Liver (tissue), 9 donors: ENCODE results near the gene SYDE2. TPM values are rescaled to one million over a fixed set of nuclear protein-coding genes. Genes with fewer than 3 reads are reported as not detected.

Source experiments
- DNase-seq: peaks from one replicate; pipeline ENCODE4 v3.0.0-alpha.2; 2017; ENCODE audit warnings: low spot score
- H3K27ac ChIP-seq, 2 donors: one replicate each; pipeline ENCODE4 v1.7.0; 2013; ENCODE audit warnings: inconsistent platforms in 2 of 2, low read length in 2 of 2, control low read depth in 1 of 2, low read depth in 1 of 2, mild to moderate bottlenecking in 1 of 2
- H3K27me3 ChIP-seq, 4 donors: one replicate each; pipeline versions ENCODE4 v1.6.1 to v1.7.0; 2013; ENCODE audit warnings: low read length in 3 of 4, inconsistent platforms in 1 of 4, mild to moderate bottlenecking in 1 of 4, moderate library complexity in 1 of 4; ENCODE audit not compliant: control insufficient read depth in 4 of 4, insufficient read depth in 4 of 4
- H3K36me3 ChIP-seq, 4 donors: one replicate each; pipeline versions ENCODE4 v1.6.1 to v1.7.0; 2013; ENCODE audit warnings: low read length in 3 of 4, mild to moderate bottlenecking in 3 of 4, low read depth in 1 of 4, moderate library complexity in 1 of 4; ENCODE audit not compliant: control insufficient read depth in 4 of 4, insufficient read depth in 3 of 4
- H3K4me1 ChIP-seq, 4 donors: one replicate each; pipeline versions ENCODE4 v1.6.1 to v1.7.0; 2013; ENCODE audit warnings: low read length in 3 of 4, mild to moderate bottlenecking in 3 of 4, moderate library complexity in 1 of 4; ENCODE audit not compliant: control insufficient read depth in 4 of 4, insufficient read depth in 4 of 4
- H3K4me3 ChIP-seq, 3 donors: one replicate each; pipeline versions ENCODE4 v1.6.1 to v1.7.0; 2013; ENCODE audit warnings: low read length in 3 of 3, control low read depth in 1 of 3, low read depth in 1 of 3, mild to moderate bottlenecking in 1 of 3
- H3K9ac ChIP-seq, 2 donors: one replicate each; pipeline ENCODE4 v1.7.0; 2013; ENCODE audit warnings: low read length in 2 of 2, mild to moderate bottlenecking in 2 of 2, moderate library complexity in 2 of 2, control low read depth in 1 of 2, low read depth in 1 of 2
- H3K9me3 ChIP-seq, 4 donors: one replicate each; pipeline versions ENCODE4 v1.6.1 to v1.7.0; 2013; ENCODE audit warnings: low read length in 3 of 4; ENCODE audit not compliant: control insufficient read depth in 4 of 4
- EGR1 ChIP-seq, 2 donors: IDR thresholded peaks; 2 replicates each; pipeline ENCODE4 v1.6.1; 2016 to 2018; ENCODE audit warnings: antibody characterized with exemption in 2 of 2, low read depth in 2 of 2
- FOXA1 ChIP-seq: IDR thresholded peaks from 2 replicates; pipeline ENCODE4 v1.6.1; 2016; ENCODE audit warnings: antibody characterized with exemption
- FOXA2 ChIP-seq: IDR thresholded peaks from 2 replicates; pipeline ENCODE4 v1.6.1; 2016; ENCODE audit warnings: antibody characterized with exemption
- GABPA ChIP-seq, 2 donors: IDR thresholded peaks in 1 of 2; conservative IDR thresholded peaks in 1 of 2; 2 replicates each; pipeline ENCODE4 v1.6.1; 2016; ENCODE audit warnings: antibody characterized with exemption in 2 of 2, mild to moderate bottlenecking in 1 of 2, moderate library complexity in 1 of 2
- HNF4A ChIP-seq, 2 donors: conservative IDR thresholded peaks; 2 replicates each; pipeline ENCODE4 v1.6.1; 2016; ENCODE audit warnings: antibody characterized with exemption in 2 of 2, mild to moderate bottlenecking in 2 of 2
- HNF4G ChIP-seq: IDR thresholded peaks from 2 replicates; pipeline ENCODE4 v1.6.1; 2016; ENCODE audit warnings: antibody characterized with exemption
- JUND ChIP-seq, 2 donors: IDR thresholded peaks; 2 replicates each; pipeline ENCODE4 v1.6.1; 2016; ENCODE audit warnings: antibody characterized with exemption in 2 of 2
- MAX ChIP-seq: IDR thresholded peaks from 2 replicates; pipeline ENCODE4 v1.6.1; 2016; ENCODE audit warnings: antibody characterized with exemption
- NR2F2 ChIP-seq: IDR thresholded peaks from 2 replicates; pipeline ENCODE4 v1.6.1; 2016; ENCODE audit warnings: antibody characterized with exemption
- RAD21 ChIP-seq, 2 donors: IDR thresholded peaks; 2 replicates each; pipeline ENCODE4 v1.6.1; 2016; ENCODE audit warnings: antibody characterized with exemption in 2 of 2, mild to moderate bottlenecking in 2 of 2
- RXRA ChIP-seq, 2 donors: IDR thresholded peaks; 2 replicates each; pipeline ENCODE4 v1.6.1; 2017 to 2018; ENCODE audit warnings: antibody characterized with exemption in 2 of 2, mild to moderate bottlenecking in 1 of 2
- SP1 ChIP-seq: IDR thresholded peaks from 2 replicates; pipeline ENCODE4 v1.6.1; 2018; ENCODE audit warnings: antibody characterized with exemption, mild to moderate bottlenecking
- TAF1 ChIP-seq: conservative IDR thresholded peaks from 2 replicates; pipeline ENCODE4 v1.6.1; 2016; ENCODE audit warnings: antibody characterized with exemption, mild to moderate bottlenecking
- YY1 ChIP-seq: IDR thresholded peaks from 2 replicates; pipeline ENCODE4 v1.6.1; 2016; ENCODE audit warnings: antibody characterized with exemption, mild to moderate bottlenecking
- ZBTB33 ChIP-seq: IDR thresholded peaks from 2 replicates; pipeline ENCODE4 v1.6.1; 2016; ENCODE audit warnings: antibody characterized with exemption
- WGBS: extraction: QIAGEN DNeasy Blood & Tissue Kit; methylation state at CpG from one replicate; pipeline ENCODE4 v1.1.7; 2013; 5-methylcytosine and 5-hydroxymethylcytosine counted together
- polyA plus RNA-seq, 2 donors: library from polyadenylated mRNA; stranded (reverse) in 1 of 2; unstranded in 1 of 2; fragments of 200-250 nt in 1 of 2; fragments of >200 nt in 1 of 2; fragmentation: Nextera tagmentation in 1 of 2; extraction: Ambion mirVana in 1 of 2; gene quantifications; one replicate each; pipeline versions ENCODE4 v1.2.1 to v1.2.3, GENCODE V29; 2013 to 2015
- total RNA-seq, 2 donors: library from RNA; depleted of rRNA; stranded (reverse); fragments of >200 nt; gene quantifications; one replicate each; pipeline ENCODE4 v1.2.3, GENCODE V29; 2014
- TF ChIP-seq, protein P1 (sequence below): fragments of 150-350 bp; IDR thresholded peaks from 2 replicates; pipeline ENCODE4 v1.5.1; 2017; ENCODE audit warnings: improper control_type of control experiment, low read depth, low read length; ENCODE audit not compliant: missing input control
- TF ChIP-seq, protein P2 (sequence below): IDR thresholded peaks from 2 replicates; pipeline ENCODE4 v1.6.1; 2016; ENCODE audit warnings: antibody characterized with exemption, mild to moderate bottlenecking
- TF ChIP-seq, protein P3 (sequence below): IDR thresholded peaks from 2 replicates; pipeline ENCODE4 v1.6.1; 2016; ENCODE audit warnings: antibody characterized with exemption
- donor health status: healthy.
- donor health status: healthy.
- donor health status: healthy.
- donor health status: healthy.
- donor health status: healthy.

SYDE2 gene
- total and polyA plus RNA-seq, 4 donors = 1.3 to 11.5 (median 3.7) TPM

DNA sequence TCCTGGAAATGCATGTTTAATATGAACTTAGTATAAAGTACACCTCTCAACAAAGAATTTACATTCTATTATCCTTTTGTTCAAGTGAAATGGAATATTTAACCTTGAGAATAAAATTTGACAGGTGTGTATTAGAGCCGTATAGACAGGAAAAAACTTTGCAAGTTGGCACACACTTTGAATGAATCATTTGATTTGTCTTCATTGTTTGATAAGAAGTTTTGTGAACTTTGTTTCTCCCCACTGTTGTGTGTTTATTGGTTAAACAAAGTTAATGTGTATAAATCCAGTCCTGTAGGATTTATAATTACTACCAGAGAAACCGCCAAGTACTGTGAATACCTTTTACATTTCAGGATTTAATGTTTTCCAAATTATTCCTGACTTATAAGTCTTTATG is 2.0 kb downstream of the SYDE2 start:
- H3K27ac ChIP-seq = peak overlapping the region; percentile 0 to 36

More for the DNA sequence above, 2.0 kb downstream of the SYDE2 start:
- TF ChIP-seq HNF4A (conservative IDR thresholded peaks at IDR 0.05) (peak; percentile 34 to 60), SP1 (no peak), RAD21 (IDR thresholded peaks at IDR 0.05) (peak in 1 of 2 donors; percentile 6), GABPA (IDR thresholded peaks at IDR 0.05 in 1 of 2, conservative IDR thresholded peaks at IDR 0.05 in 1 of 2) (peak in 1 of 2 donors; percentile 12), FOXA1 (no peak), MAX (no peak), HNF4G (no peak), YY1 (peak; percentile 40), JUND (IDR thresholded peaks at IDR 0.05) (peak in 1 of 2 donors; percentile 54), FOXA2 (peak; percentile 41), EGR1 (IDR thresholded peaks at IDR 0.05; ENCODE audit: low read depth in 2 of 2) (no peak), ZBTB33 (peak; percentile 30), NR2F2 (no peak), TAF1 (no peak), RXRA (IDR thresholded peaks at IDR 0.05) (peak in 1 of 2 donors; percentile 36)
- TF ChIP-seq, protein P1, sequence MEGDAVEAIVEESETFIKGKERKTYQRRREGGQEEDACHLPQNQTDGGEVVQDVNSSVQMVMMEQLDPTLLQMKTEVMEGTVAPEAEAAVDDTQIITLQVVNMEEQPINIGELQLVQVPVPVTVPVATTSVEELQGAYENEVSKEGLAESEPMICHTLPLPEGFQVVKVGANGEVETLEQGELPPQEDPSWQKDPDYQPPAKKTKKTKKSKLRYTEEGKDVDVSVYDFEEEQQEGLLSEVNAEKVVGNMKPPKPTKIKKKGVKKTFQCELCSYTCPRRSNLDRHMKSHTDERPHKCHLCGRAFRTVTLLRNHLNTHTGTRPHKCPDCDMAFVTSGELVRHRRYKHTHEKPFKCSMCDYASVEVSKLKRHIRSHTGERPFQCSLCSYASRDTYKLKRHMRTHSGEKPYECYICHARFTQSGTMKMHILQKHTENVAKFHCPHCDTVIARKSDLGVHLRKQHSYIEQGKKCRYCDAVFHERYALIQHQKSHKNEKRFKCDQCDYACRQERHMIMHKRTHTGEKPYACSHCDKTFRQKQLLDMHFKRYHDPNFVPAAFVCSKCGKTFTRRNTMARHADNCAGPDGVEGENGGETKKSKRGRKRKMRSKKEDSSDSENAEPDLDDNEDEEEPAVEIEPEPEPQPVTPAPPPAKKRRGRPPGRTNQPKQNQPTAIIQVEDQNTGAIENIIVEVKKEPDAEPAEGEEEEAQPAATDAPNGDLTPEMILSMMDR = no peak
- TF ChIP-seq, protein P2, sequence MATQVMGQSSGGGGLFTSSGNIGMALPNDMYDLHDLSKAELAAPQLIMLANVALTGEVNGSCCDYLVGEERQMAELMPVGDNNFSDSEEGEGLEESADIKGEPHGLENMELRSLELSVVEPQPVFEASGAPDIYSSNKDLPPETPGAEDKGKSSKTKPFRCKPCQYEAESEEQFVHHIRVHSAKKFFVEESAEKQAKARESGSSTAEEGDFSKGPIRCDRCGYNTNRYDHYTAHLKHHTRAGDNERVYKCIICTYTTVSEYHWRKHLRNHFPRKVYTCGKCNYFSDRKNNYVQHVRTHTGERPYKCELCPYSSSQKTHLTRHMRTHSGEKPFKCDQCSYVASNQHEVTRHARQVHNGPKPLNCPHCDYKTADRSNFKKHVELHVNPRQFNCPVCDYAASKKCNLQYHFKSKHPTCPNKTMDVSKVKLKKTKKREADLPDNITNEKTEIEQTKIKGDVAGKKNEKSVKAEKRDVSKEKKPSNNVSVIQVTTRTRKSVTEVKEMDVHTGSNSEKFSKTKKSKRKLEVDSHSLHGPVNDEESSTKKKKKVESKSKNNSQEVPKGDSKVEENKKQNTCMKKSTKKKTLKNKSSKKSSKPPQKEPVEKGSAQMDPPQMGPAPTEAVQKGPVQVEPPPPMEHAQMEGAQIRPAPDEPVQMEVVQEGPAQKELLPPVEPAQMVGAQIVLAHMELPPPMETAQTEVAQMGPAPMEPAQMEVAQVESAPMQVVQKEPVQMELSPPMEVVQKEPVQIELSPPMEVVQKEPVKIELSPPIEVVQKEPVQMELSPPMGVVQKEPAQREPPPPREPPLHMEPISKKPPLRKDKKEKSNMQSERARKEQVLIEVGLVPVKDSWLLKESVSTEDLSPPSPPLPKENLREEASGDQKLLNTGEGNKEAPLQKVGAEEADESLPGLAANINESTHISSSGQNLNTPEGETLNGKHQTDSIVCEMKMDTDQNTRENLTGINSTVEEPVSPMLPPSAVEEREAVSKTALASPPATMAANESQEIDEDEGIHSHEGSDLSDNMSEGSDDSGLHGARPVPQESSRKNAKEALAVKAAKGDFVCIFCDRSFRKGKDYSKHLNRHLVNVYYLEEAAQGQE = no peak
- TF ChIP-seq, protein P3, sequence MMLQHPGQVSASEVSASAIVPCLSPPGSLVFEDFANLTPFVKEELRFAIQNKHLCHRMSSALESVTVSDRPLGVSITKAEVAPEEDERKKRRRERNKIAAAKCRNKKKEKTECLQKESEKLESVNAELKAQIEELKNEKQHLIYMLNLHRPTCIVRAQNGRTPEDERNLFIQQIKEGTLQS = no peak
- Histone ChIP-seq H3K4me1 (peaks cover 0 to 30% (median 6%) of the 10 kb centered on the region in 4 donors), H3K9me3 (no peaks in the 10 kb centered on the region), H3K4me3 (peak overlapping the region in 2 of 3 donors; percentile 28 to 61), H3K36me3 (no peaks in the 10 kb centered on the region), H3K9ac (peak overlapping the region in 1 of 2 donors; percentile 58), H3K27me3 (no peaks in the 10 kb centered on the region)
- DNase-seq = no peak
- WGBS = 21% methylated on average over 2 of the region's 2 CpGs
